Coronary artery (tissue), 2 donors: ENCODE measurements around the gene CNDP2.

Source experiments
- DNase-seq: peaks from one replicate; pipeline ENCODE4 v3.0.0-alpha.2; 2017; ENCODE audit warnings: low spot score
- H3K27ac ChIP-seq, 2 donors: fragments of 200-600 bp; sonication (generic); one replicate each; pipeline ENCODE4 v1.5.1; 2016 to 2019
- H3K4me3 ChIP-seq: fragments of 200-600 bp; sonication (generic); 2 replicates; pipeline ENCODE4 v1.5.1; 2016; ENCODE audit warnings: mild to moderate bottlenecking, moderate library complexity
- TF ChIP-seq, protein P1 (sequence below): fragments of 200-600 bp; sonication (generic); IDR thresholded peaks from one replicate; pipeline ENCODE4 v1.5.1; 2019; ENCODE audit warnings: antibody characterized with exemption

The CNDP2 gene

DNA sequence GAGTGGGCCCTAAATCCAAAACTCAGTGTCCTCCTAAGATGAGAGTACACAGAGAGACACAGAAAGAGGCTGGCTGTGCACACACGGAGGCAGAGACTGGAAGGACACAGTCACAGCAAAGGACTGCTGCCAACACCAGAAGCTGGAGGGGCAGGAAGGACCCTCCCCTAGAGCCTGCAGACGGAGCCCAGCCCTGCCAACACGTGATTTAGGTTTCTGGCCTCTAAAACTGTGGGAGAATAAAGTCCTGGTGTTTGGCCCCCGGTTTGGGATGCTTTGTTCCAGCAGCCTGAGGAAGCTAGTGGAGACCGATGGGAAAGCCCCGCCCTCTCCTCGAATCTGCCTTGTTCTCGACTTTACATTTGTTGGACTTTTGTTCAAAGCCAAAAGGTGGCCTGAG, 48.7 kb downstream of the CNDP2 start:
- peak; percentile 57 for DNase-seq
- TF ChIP-seq, protein P1, sequence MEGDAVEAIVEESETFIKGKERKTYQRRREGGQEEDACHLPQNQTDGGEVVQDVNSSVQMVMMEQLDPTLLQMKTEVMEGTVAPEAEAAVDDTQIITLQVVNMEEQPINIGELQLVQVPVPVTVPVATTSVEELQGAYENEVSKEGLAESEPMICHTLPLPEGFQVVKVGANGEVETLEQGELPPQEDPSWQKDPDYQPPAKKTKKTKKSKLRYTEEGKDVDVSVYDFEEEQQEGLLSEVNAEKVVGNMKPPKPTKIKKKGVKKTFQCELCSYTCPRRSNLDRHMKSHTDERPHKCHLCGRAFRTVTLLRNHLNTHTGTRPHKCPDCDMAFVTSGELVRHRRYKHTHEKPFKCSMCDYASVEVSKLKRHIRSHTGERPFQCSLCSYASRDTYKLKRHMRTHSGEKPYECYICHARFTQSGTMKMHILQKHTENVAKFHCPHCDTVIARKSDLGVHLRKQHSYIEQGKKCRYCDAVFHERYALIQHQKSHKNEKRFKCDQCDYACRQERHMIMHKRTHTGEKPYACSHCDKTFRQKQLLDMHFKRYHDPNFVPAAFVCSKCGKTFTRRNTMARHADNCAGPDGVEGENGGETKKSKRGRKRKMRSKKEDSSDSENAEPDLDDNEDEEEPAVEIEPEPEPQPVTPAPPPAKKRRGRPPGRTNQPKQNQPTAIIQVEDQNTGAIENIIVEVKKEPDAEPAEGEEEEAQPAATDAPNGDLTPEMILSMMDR = no peak
- Histone ChIP-seq H3K27ac (no peak overlapping the region), H3K4me3 (no peak overlapping the region)

DNA sequence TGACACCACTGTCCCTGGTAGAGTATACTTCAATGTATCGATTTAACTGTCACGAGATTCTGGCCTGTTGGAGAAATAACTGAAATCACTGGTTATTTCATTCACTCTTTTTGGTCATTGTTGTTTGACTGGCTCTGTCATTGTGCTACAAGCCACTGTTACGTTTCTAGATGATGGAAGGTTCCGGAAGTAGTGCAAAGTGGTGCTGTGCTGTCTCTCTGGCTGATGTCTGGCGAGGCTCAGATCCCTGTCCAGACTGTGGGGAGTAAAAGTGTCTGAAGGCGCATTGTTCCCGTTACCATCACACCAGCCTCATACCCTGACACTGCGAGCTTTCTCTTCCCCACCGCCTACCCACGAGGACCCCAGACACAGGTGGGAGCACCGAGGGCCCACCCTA, 49.8 kb downstream of the CNDP2 start:
- peak overlapping the region in 1 of 2 donors; percentile 77 for H3K27ac ChIP-seq
- DNase-seq = no peak
- no peak overlapping the region for H3K4me3 ChIP-seq
- TF ChIP-seq, protein P1 = no peak

DNA sequence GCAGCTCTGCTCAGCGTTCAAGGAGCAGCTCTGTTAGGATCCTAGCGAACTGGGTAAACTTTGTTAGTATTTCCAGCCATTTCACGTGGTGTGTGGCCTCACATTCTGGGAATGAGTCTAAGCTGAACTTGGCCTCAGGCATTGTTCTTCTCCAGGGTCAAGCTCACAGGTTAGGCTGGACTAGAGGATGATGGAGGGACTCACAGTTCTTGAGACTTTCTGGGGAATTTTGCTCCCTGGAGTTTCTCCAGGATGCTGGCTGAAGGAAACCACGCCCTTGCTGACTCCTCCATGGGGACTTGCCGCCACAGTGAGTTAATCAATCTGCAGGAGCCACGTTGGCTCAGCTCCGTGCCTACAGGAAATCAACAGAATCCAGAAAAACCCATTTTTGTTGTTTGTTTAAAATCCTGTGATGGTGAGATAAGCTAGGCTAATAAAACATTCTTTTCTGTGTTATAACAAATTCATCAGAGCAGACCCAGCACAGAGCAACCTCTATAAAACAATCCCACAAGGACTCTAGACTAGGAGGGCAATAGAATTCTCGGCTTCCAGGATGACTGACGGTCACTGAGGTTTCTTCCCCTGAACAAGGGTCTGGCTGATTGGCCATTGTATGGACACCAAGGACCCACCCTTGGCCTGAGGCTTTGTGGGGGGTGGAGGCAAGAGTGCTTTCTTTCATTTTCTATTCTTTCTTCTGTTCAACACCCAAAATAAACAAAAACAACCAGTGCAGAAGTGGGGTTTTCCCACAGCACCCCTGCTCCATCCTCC, 50.8 kb downstream of the CNDP2 start:
- Histone ChIP-seq H3K27ac (peak overlapping the region; percentile 27 to 77), H3K4me3 (no peak overlapping the region)
- DNase-seq = no peak
- TF ChIP-seq, protein P1 = no peak

DNA sequence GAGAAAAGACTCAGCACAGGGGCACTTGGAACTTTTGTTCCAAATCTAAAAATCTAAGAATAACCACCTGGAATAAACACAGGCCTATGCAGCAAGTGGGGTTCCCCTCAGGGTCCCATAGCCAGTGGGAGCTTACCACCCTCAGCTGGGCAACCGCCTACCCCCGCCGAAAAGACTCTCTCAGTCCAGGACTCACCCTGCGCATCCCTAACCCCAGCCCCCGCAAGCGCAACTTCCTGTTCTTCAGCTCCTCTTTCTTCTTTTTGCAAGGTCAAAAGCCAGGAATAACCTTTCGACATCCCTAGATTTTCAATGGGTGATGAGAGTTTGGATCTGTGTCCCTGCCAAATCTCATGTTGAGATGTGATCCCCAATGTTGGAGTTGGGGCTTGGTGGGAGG, 51.7 kb downstream of the CNDP2 start:
- peak overlapping the region in 1 of 2 donors; percentile 77 for H3K27ac ChIP-seq
- H3K4me3 ChIP-seq = no peak overlapping the region
- TF ChIP-seq, protein P1 = no peak
- no peak for DNase-seq

DNA sequence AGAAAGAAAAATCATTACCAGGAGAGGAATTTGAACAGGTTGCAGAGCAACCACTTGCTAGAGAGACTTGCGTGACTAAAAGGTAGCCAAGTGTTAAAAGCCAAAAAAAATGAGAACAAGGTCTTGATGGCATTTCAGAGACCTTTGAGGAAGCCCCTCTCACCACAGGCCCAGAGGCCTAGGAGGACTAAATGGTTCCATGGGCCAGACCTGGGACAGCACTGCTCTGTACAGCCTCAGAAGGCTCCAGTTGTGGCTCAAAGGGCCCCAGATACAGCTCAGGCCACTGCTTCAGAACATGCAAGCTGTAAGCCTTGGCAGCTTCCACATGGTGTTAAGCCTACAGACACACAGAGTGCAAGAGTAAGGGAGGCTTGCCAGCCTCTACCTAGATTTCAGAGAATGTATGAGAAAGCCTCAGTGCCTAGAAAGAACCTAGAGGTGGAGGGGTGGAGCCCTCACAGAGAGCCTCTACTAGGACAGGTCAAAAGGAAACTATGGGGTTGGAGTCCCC, 53.5 kb downstream of the CNDP2 start:
- Histone ChIP-seq H3K4me3 (no peak overlapping the region), H3K27ac (no peak overlapping the region)
- TF ChIP-seq, protein P1 = no peak
- peak; percentile 1 for DNase-seq

DNA sequence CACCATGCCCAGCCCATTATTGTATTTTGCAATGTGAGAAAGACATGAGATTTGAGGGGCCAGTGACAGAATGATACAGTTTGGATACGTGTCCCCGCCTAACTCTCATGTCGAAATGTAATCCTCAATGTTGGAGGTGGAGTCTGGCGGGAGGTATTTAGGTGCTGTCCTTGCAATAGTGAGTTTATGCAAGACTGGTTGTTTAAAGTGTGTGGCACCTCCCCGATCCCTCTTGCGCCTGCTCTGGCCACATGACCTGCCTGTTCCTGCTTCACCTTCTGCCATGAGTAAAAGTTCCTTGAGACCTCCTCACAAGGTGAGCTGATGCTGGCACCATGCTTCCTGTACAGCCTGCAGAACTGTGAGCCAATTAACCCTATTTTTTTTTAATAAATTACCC, 54.7 kb downstream of the CNDP2 start:
- peak; percentile 24 for DNase-seq
- Histone ChIP-seq H3K4me3 (no peak overlapping the region), H3K27ac (no peak overlapping the region)
- TF ChIP-seq, protein P1 = no peak

DNA sequence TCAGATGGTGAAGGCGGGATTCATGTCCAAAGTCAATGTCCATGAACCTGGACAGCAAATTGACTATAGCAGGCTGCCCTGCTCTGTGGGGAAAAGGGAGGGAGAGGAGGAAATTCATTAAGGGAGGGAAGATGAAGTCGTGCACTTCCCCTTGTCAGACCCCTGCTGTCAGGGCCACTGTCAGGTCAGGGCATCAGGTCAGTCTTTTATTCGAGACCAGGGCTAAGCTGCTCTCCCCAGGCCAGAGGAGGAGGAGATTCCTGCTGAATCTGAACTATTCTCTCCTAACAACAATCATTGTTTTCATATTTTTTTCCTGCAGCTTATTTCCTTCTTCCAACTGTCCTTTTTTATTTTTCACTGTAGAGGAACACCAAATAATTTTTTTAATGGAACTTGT, 55.3 kb downstream of the CNDP2 start:
- no peak overlapping the region for H3K27ac ChIP-seq
- no peak for DNase-seq
- H3K4me3 ChIP-seq = no peak overlapping the region
- TF ChIP-seq, protein P1 = no peak
